ENCODE data around the gene NBAS.

Gene NBAS

DNA sequence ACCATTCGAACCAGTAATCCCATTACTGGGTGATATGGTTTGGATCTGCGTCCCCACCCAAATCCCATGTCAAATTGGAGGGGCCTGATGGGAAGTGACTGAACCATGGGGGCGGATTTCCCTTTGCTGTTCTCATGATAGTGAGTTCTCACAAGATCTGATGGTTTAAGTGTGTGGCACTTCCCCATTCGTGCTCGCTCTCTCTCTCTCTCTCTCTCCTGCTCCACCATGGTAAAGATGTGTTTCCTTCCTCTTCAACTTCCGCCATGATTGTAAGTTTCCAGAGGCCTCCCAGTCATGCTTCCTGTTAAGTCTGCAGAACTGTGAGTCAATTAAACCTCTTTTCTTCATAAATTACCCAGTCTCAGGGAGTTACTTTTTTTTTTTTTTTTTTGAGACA is 62.6 kb downstream of the NBAS start:
- TF ChIP-seq, protein P1, sequence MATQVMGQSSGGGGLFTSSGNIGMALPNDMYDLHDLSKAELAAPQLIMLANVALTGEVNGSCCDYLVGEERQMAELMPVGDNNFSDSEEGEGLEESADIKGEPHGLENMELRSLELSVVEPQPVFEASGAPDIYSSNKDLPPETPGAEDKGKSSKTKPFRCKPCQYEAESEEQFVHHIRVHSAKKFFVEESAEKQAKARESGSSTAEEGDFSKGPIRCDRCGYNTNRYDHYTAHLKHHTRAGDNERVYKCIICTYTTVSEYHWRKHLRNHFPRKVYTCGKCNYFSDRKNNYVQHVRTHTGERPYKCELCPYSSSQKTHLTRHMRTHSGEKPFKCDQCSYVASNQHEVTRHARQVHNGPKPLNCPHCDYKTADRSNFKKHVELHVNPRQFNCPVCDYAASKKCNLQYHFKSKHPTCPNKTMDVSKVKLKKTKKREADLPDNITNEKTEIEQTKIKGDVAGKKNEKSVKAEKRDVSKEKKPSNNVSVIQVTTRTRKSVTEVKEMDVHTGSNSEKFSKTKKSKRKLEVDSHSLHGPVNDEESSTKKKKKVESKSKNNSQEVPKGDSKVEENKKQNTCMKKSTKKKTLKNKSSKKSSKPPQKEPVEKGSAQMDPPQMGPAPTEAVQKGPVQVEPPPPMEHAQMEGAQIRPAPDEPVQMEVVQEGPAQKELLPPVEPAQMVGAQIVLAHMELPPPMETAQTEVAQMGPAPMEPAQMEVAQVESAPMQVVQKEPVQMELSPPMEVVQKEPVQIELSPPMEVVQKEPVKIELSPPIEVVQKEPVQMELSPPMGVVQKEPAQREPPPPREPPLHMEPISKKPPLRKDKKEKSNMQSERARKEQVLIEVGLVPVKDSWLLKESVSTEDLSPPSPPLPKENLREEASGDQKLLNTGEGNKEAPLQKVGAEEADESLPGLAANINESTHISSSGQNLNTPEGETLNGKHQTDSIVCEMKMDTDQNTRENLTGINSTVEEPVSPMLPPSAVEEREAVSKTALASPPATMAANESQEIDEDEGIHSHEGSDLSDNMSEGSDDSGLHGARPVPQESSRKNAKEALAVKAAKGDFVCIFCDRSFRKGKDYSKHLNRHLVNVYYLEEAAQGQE (IDR thresholded peaks at IDR 0.05; ENCODE audit: insufficient read depth in 1 of 2, low read depth in 2 of 2, low read length in 2 of 2), result no peak
- no peak for TF ChIP-seq SIN3A (IDR thresholded peaks at IDR 0.05; ENCODE audit: borderline replicate concordance, insufficient read depth, low read length)
- TF ChIP-seq POLR2AphosphoS5 (IDR thresholded peaks at IDR 0.05; ENCODE audit: low read depth, low read length), result no peak
- no peak for TF ChIP-seq TAF1 (IDR thresholded peaks at IDR 0.05; ENCODE audit: borderline replicate concordance, insufficient read depth, low read length)
- TF ChIP-seq FOXP2 (optimal IDR thresholded peaks at IDR 0.05; ENCODE audit: borderline replicate concordance, extremely low read depth, extremely low read length, insufficient read depth), result no peak

DNA sequence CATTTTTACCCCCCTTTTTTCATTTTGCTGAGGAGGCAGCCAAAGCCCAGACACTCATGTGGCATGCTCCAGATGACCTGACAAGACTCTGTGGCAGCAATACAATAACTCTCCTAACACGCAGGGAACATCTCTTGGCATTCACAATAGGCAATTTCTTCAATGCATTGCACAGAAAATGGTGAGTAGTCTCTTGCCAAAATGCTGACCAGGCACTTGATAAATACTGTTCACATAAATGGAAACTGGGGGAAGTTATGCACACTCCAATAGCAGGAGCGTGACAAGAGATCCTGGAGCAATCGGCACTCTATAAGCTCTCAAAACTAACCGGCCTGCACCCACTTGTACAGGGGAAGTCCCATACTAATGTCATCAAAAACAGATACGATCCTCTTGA is 66.3 kb downstream of the NBAS start:
- TF ChIP-seq TAF1 (IDR thresholded peaks at IDR 0.05; ENCODE audit: borderline replicate concordance, insufficient read depth, low read length) (no peak), FOXP2 (optimal IDR thresholded peaks at IDR 0.05; ENCODE audit: borderline replicate concordance, extremely low read depth, extremely low read length, insufficient read depth) (no peak)

DNA sequence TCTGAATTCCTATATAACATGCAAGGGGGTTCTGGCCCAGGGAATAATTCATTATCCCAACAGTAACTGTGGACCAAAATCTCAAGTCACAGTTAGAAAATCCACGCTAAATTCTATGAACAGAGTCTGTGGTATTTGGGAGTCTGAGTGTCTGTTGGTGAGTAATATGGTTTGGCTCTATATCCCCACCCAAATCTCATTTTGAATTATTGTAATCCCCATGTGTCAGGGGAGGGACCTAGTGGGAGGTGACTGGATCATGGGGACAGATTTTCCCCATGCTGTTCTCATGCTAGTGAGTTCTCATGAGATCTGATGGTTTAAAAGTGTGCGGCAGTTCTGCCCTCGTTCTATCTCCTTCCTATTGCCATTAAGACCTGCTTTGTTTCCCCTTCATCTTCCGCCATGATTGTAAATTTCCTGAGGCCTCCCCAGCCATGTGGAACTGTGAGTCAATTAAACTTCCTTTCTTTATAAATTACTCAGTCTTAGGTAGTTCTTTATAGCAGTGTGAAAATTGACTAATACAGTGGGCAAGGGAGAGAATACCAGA is 68.3 kb downstream of the NBAS start:
- TF ChIP-seq, protein P1 (IDR thresholded peaks at IDR 0.05; ENCODE audit: insufficient read depth in 1 of 2, low read depth in 2 of 2, low read length in 2 of 2), result no peak
- TF ChIP-seq TAF1 (IDR thresholded peaks at IDR 0.05; ENCODE audit: borderline replicate concordance, insufficient read depth, low read length) (no peak), SIN3A (IDR thresholded peaks at IDR 0.05; ENCODE audit: borderline replicate concordance, insufficient read depth, low read length) (no peak), POLR2AphosphoS5 (IDR thresholded peaks at IDR 0.05; ENCODE audit: low read depth, low read length) (no peak), FOXP2 (optimal IDR thresholded peaks at IDR 0.05; ENCODE audit: borderline replicate concordance, extremely low read depth, extremely low read length, insufficient read depth) (no peak)

DNA sequence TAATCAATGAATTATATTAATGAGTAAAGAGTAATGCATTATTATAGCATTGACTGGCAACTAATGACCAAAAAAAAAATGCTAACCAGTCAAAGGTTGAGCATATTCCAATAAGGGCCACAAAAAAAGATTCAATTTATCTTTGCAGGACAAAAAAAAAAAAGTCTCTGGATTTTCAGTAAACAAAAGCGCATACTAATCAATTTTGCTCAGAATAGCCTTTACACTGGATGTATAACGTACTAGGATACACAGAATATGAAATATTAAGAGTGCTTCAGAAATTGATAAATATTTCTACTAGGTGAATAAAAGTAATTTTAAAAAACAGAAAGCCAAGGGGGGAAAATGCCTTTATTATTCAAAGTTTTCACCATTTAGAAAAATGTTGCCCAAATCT is 74.4 kb downstream of the NBAS start:
- TF ChIP-seq TAF1 (IDR thresholded peaks at IDR 0.05; ENCODE audit: borderline replicate concordance, insufficient read depth, low read length) (no peak), SIN3A (IDR thresholded peaks at IDR 0.05; ENCODE audit: borderline replicate concordance, insufficient read depth, low read length) (no peak), POLR2AphosphoS5 (IDR thresholded peaks at IDR 0.05; ENCODE audit: low read depth, low read length) (no peak)
- TF ChIP-seq, protein P1 (IDR thresholded peaks at IDR 0.05; ENCODE audit: insufficient read depth in 1 of 2, low read depth in 2 of 2, low read length in 2 of 2), result no peak

DNA sequence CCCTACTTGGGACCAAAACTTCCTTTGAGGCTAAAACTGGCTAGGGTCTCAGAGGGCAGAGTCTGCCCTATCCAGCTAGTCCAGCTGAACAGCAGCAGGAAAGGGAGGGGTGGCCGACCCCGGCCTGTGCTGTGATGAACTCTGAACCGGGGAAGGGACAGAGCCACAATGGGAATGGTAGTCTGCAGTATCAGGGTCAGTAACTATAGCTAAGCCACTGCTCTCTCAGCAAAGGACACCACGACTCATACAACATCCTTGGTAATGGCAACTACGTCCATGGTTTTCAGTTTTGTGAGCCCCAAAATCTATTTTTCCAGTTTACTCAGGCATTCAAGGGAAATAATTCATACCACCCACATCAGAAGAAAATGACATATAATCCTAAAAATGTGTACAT is 75.2 kb downstream of the NBAS start:
- TF ChIP-seq, protein P1 (IDR thresholded peaks at IDR 0.05; ENCODE audit: insufficient read depth in 1 of 2, low read depth in 2 of 2, low read length in 2 of 2), result no peak

Measured in PFSK-1 (cell line).